ENCODE results near the gene ASTL. TPM values are rescaled to one million over a fixed set of nuclear protein-coding genes. Genes with fewer than 3 reads are reported as not detected.

The ASTL gene
- total and polyA plus RNA-seq, 2 experiments from 2014 or later: not detected

- Histone ChIP-seq H3K4me1 (ENCODE audit: low read depth) (peaks cover 53% of the 10 kb centered on the region), H3K27ac (peak overlapping the region; percentile 97), H3K4me3 (peak overlapping the region; percentile 11), H3K9me3 (ENCODE audit: low read depth) (no peaks in the 10 kb centered on the region), H3K27me3 (no peaks in the 10 kb centered on the region), H3K36me3 (no peaks in the 10 kb centered on the region)
- DNase-seq (ENCODE audit: low read depth in 1 of 2, low spot score in 1 of 2): peak; percentile 38 to 86
- TF ChIP-seq CTCF (IDR thresholded peaks at IDR 0.05; ENCODE audit: low read depth, low read length): no peak
These were observed 29.6 kb downstream of the ASTL start for GRCh38 chr2:96108541-96109360.

- no peak for DNase-seq (ENCODE audit: low read depth in 1 of 2, low spot score in 1 of 2)
- Histone ChIP-seq H3K4me3 (no peak overlapping the region), H3K27me3 (no peaks in the 10 kb centered on the region), H3K4me1 (ENCODE audit: low read depth) (peaks cover 52% of the 10 kb centered on the region), H3K36me3 (no peaks in the 10 kb centered on the region), H3K9me3 (ENCODE audit: low read depth) (no peaks in the 10 kb centered on the region), H3K27ac (peak overlapping the region; percentile 97)
- no peak for TF ChIP-seq CTCF (IDR thresholded peaks at IDR 0.05; ENCODE audit: low read depth, low read length)
These were observed 30.2 kb downstream of the ASTL start for GRCh38 chr2:96108151-96108540.

DNA sequence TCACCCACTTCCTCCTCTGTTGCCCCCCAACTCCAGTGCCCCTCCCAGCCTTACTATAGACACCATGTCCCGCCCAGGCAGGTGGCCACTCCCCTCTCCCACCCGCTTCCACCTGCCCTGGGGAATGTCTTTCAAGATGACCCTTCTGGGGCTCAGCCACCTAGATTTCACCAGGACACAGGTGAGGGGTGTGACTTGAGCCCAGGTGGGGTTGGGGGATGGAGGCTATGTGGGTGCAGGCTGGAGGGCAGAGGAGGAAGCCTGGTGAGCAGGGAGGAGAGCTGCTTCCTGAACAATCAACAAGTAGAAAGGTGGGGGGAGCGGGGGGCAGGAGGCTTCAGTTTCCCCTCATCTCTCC is 30.6 kb downstream of the ASTL start:
- Histone ChIP-seq H3K4me3 (no peak overlapping the region), H3K9me3 (ENCODE audit: low read depth) (no peaks in the 10 kb centered on the region), H3K27me3 (no peaks in the 10 kb centered on the region), H3K4me1 (ENCODE audit: low read depth) (peaks cover 56% of the 10 kb centered on the region), H3K27ac (peak overlapping the region; percentile 97), H3K36me3 (no peaks in the 10 kb centered on the region)
- no peak for DNase-seq (ENCODE audit: low read depth in 1 of 2, low spot score in 1 of 2)
- no peak for TF ChIP-seq CTCF (IDR thresholded peaks at IDR 0.05; ENCODE audit: low read depth, low read length)

DNA sequence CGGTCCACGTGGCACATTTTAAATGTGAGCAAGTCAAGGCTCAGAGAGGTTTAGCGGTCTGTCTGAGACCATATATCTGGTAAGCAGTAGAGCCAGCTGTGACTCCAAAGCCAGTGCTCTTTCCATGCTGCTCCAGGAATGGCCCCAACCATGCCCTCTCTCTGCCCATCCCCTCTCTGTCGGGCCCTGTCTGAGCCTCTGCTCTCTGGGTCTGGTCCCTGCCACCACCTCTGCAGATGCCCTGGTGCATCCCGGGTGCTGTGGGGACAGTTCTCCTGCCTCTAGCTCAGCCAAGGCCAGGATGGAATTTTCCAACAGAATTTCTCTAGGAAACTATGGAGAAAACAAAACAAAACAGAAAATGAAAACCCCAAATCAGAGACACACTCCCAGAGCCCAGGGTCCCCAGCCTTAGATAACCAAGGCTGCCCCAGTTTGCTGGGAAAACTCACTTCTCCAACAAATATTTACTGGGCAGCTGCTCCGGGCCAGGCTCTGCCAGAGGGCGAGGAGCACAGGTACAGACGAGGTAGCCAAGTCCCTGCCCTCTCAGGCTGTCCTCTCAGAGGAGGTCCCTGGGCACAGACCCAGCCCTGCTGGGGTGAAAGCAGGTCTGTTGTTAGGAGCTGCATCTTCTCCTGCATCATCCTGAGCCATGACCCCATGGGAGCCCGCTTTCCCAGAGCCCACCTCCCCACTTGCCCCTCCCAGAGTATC is 31.2 kb downstream of the ASTL start:
- no peak overlapping the region for H3K4me3 ChIP-seq
- TF ChIP-seq CTCF (IDR thresholded peaks at IDR 0.05; ENCODE audit: low read depth, low read length): no peak
- no peak for DNase-seq (ENCODE audit: low read depth in 1 of 2, low spot score in 1 of 2)
- peaks cover 61% of the 10 kb centered on the region for H3K4me1 ChIP-seq (ENCODE audit: low read depth)
- H3K27ac ChIP-seq: peak overlapping the region; percentile 97
- H3K27me3 ChIP-seq: no peaks in the 10 kb centered on the region
- no peaks in the 10 kb centered on the region for H3K36me3 ChIP-seq
- no peaks in the 10 kb centered on the region for H3K9me3 ChIP-seq (ENCODE audit: low read depth)

- H3K27me3 ChIP-seq: no peaks in the 10 kb centered on the region
- peaks cover 66% of the 10 kb centered on the region for H3K4me1 ChIP-seq (ENCODE audit: low read depth)
- H3K9me3 ChIP-seq (ENCODE audit: low read depth): no peaks in the 10 kb centered on the region
- no peak for TF ChIP-seq CTCF (IDR thresholded peaks at IDR 0.05; ENCODE audit: low read depth, low read length)
- DNase-seq (ENCODE audit: low read depth in 1 of 2, low spot score in 1 of 2): no peak
- no peaks in the 10 kb centered on the region for H3K36me3 ChIP-seq
- no peak overlapping the region for H3K27ac ChIP-seq
- H3K4me3 ChIP-seq: no peak overlapping the region
These were observed 32.1 kb downstream of the ASTL start for GRCh38 chr2:96105994-96106715.
